Keratinocyte (primary cell): Measurements from ENCODE around the gene NDUFS7. TPM values are rescaled to one million over a fixed set of nuclear protein-coding genes. Genes with fewer than 3 reads are reported as not detected.

Experiments
- DNase-seq: peaks from one replicate; pipeline ENCODE4 v3.0.0-alpha.2; 2011; ENCODE audit warnings: low read depth, missing footprints, low spot score
- FAIRE-seq: peaks from 2 replicates; lab custom pipeline; 2011; peaks lifted over from hg19 to GRCh38; lab: Jason Lieb, UNC
- H2AFZ ChIP-seq: 2 replicates; pipeline ENCODE4 v1.6.0; 2012; ENCODE audit warnings: low read length, control low read depth, inconsistent platforms; ENCODE audit not compliant: control insufficient read depth
- H3K27ac ChIP-seq: 2 replicates; pipeline ENCODE4 v1.5.1; 2011; ENCODE audit warnings: low read length; ENCODE audit not compliant: control insufficient read depth, insufficient read depth
- H3K27me3 ChIP-seq: 3 replicates; pipeline ENCODE4 v1.6.0; 2011; ENCODE audit warnings: low read length; ENCODE audit not compliant: control insufficient read depth, insufficient read depth; ENCODE audit errors: extremely low read depth
- H3K36me3 ChIP-seq, 2 experiments: 2 replicates in 1 of 2; 3 replicates in 1 of 2; pipeline ENCODE4 v1.5.1; 2011; ENCODE audit warnings: low read length in 2 of 2, mild to moderate bottlenecking in 1 of 2; ENCODE audit not compliant: control insufficient read depth in 2 of 2, insufficient read depth in 2 of 2; ENCODE audit errors: extremely low read depth in 1 of 2
- H3K4me1 ChIP-seq: 3 replicates; pipeline ENCODE4 v1.5.1; 2011; ENCODE audit warnings: low read length; ENCODE audit not compliant: control insufficient read depth, insufficient read depth; ENCODE audit errors: extremely low read depth
- H3K4me2 ChIP-seq: 3 replicates; pipeline ENCODE4 v1.6.0; 2011; ENCODE audit warnings: low read depth, low read length; ENCODE audit not compliant: control insufficient read depth, insufficient read depth; ENCODE audit errors: extremely low read depth
- H3K4me3 ChIP-seq, 3 experiments: fragments of 200-600 bp in 1 of 3; sonication (generic) in 1 of 3; 2 replicates in 2 of 3; 3 replicates in 1 of 3; pipeline ENCODE4 v1.5.1; 2011 to 2016; ENCODE audit warnings: low read length in 3 of 3, mild to moderate bottlenecking in 3 of 3, control low read depth in 2 of 3, inconsistent platforms in 1 of 3, low read depth in 1 of 3, mixed read lengths in 1 of 3, mixed run types in 1 of 3, moderate library complexity in 1 of 3; ENCODE audit not compliant: control insufficient read depth in 2 of 3, insufficient read depth in 2 of 3; ENCODE audit errors: extremely low read depth in 1 of 3
- H3K79me2 ChIP-seq: 2 replicates; pipeline ENCODE4 v1.6.0; 2012; ENCODE audit warnings: low read length; ENCODE audit not compliant: control insufficient read depth, insufficient read depth
- H3K9ac ChIP-seq: 3 replicates; pipeline ENCODE4 v1.6.0; 2011; ENCODE audit warnings: low read length; ENCODE audit not compliant: control insufficient read depth, insufficient read depth; ENCODE audit errors: extremely low read depth
- H3K9me1 ChIP-seq: 3 replicates; pipeline ENCODE4 v1.6.0; 2011; ENCODE audit warnings: low read length; ENCODE audit not compliant: control insufficient read depth, insufficient read depth; ENCODE audit errors: extremely low read depth
- H3K9me3 ChIP-seq: 2 replicates; pipeline ENCODE4 v1.5.1; 2012; ENCODE audit warnings: low read depth, low read length; ENCODE audit not compliant: control insufficient read depth
- H4K20me1 ChIP-seq: 3 replicates; pipeline ENCODE4 v1.6.0; 2011; ENCODE audit warnings: low read length; ENCODE audit not compliant: control insufficient read depth, insufficient read depth; ENCODE audit errors: extremely low read depth
- CTCF ChIP-seq, 3 experiments: IDR thresholded peaks in 1 of 3; conservative IDR thresholded peaks in 1 of 3; optimal IDR thresholded peaks in 1 of 3; 2 replicates in 2 of 3; 3 replicates in 1 of 3; pipeline versions ENCODE3 to v1.5.1; 2011; ENCODE audit warnings: low read length in 3 of 3, mild to moderate bottlenecking in 3 of 3, moderate library complexity in 2 of 3, control low read depth in 1 of 3, inconsistent platforms in 1 of 3; ENCODE audit not compliant: insufficient read depth in 2 of 3; ENCODE audit errors: extremely low read depth in 1 of 3
- EZH2 ChIP-seq: IDR thresholded peaks from one replicate; pipeline ENCODE4 v1.6.1; 2012; ENCODE audit warnings: inconsistent platforms, mild to moderate bottlenecking, low read length, moderate library complexity
- dilution Hi-C: fragments of 300-500 bp; cut with MboI; formaldehyde crosslinking; loops from one replicate; pipeline ENCODE4 v1.7.0; 2020; ENCODE audit warnings: low sequenced_read_pairs; ENCODE audit not compliant: extremely low pct_ligation_motif_present
- polyA plus RNA-seq, 5 experiments: library from polyadenylated mRNA; depleted of rRNA in 3 of 5; stranded (reverse) in 3 of 5; stranded (forward) in 1 of 5; unstranded in 1 of 5; fragments of >200 nt; gene quantifications; 1 replicate in 1 of 5; 2 replicates in 3 of 5; 3 replicates in 1 of 5; pipeline versions ENCODE4 v1.2.1 to v1.2.3, GENCODE V29; 2011 to 2012; ENCODE audit warnings: missing spikeins in 2 of 5, low read depth in 1 of 5, low replicate concordance in 1 of 5

NDUFS7 gene
- polyA plus RNA-seq, 1 donor (not counting 4 experiments of a cell fraction or from before 2014, with no cell fraction given): 23.2 TPM

GRCh38 chr19:1361601-1362386 is 21.9 kb upstream of the NDUFS7 start:
- Histone ChIP-seq H4K20me1 (no peaks in the 10 kb centered on the region), H3K27ac (no peak overlapping the region), H3K36me3 (peaks cover 30 to 39% of the 10 kb centered on the region in 2 experiments), H2AFZ (no peak overlapping the region), H3K4me3 (no peak overlapping the region), H3K9me1 (peaks cover 3% of the 10 kb centered on the region), H3K4me1 (peaks cover 17% of the 10 kb centered on the region), H3K27me3 (no peaks in the 10 kb centered on the region), H3K9me3 (no peaks in the 10 kb centered on the region), H3K9ac (no peak overlapping the region), H3K79me2 (no peaks in the 10 kb centered on the region), H3K4me2 (peak overlapping the region; percentile 69)
- TF ChIP-seq CTCF (optimal IDR thresholded peaks at IDR 0.05 in 1 of 3, IDR thresholded peaks at IDR 0.05 in 1 of 3, conservative IDR thresholded peaks at IDR 0.05 in 1 of 3; ENCODE audit: extremely low read depth in 1 of 3, insufficient read depth in 2 of 3, low read length in 3 of 3) (no peak), EZH2 (no peak)
- DNase-seq (no peak), FAIRE-seq (no peak)
- dilution Hi-C loops: no loop called here

GRCh38 chr19:1362387-1363257 is 21.1 kb upstream of the NDUFS7 start:
- Histone ChIP-seq H3K27ac (no peak overlapping the region), H3K4me2 (no peak overlapping the region)
- dilution Hi-C loops: no loop called here

More at GRCh38 chr19:1362387-1363257, 21.1 kb upstream of the NDUFS7 start:
- Histone ChIP-seq H3K4me1 (peaks cover 17% of the 10 kb centered on the region), H3K27me3 (no peaks in the 10 kb centered on the region), H3K9me3 (no peaks in the 10 kb centered on the region), H3K36me3 (peaks cover 32 to 41% of the 10 kb centered on the region in 2 experiments), H3K9ac (no peak overlapping the region), H2AFZ (no peak overlapping the region), H3K9me1 (peaks cover 3% of the 10 kb centered on the region), H3K79me2 (no peaks in the 10 kb centered on the region), H4K20me1 (no peaks in the 10 kb centered on the region), H3K4me3 (no peak overlapping the region)
- no peak for TF ChIP-seq CTCF (optimal IDR thresholded peaks at IDR 0.05 in 1 of 3, IDR thresholded peaks at IDR 0.05 in 1 of 3, conservative IDR thresholded peaks at IDR 0.05 in 1 of 3; ENCODE audit: extremely low read depth in 1 of 3, insufficient read depth in 2 of 3, low read length in 3 of 3)
- TF ChIP-seq EZH2: no peak
- DNase-seq (no peak), FAIRE-seq (no peak)
